Caco-2 (cell line): ENCODE data around the gene COQ8A. TPM values are rescaled to one million over a fixed set of nuclear protein-coding genes. Genes with fewer than 3 reads are reported as not detected.

ENCODE experiments used
- BruUV-seq: library from RNA; stranded (reverse); fragments of 400-500 nt; replicated peaks from 2 replicates; lab custom pipeline; 2021; lab: Mats Ljungman, UMichigan
- CTCF ChIA-PET: fragments of 300-600 bp; sonication (Branson Sonifier 250); formaldehyde crosslinking; loops from one replicate; lab custom pipeline; 2022; ENCODE audit warnings: antibody characterized with exemption; lab: Charles Lee
- POLR2A ChIA-PET: fragments of 300-600 bp; sonication (Branson Sonifier 250); formaldehyde crosslinking; loops from one replicate; lab custom pipeline; 2022; ENCODE audit warnings: antibody characterized with exemption; lab: Charles Lee
- DNase-seq, 2 experiments: peaks; one replicate each; pipeline versions ENCODE4 v3.0.0 to v3.0.0-alpha.2; 2020 to 2022
- H3K27me3 ChIP-seq: replicated peaks from 2 replicates; pipeline ENCODE4 v1.6.0; 2011; ENCODE audit warnings: low read length; ENCODE audit not compliant: control insufficient read depth, insufficient read depth
- H3K36me3 ChIP-seq: 2 replicates; pipeline ENCODE4 v1.5.1; 2011; ENCODE audit warnings: low read length; ENCODE audit not compliant: control insufficient read depth, insufficient read depth
- H3K4me1 ChIP-seq: fragments of 250-450 bp; sonication (Bioruptor Pico); 2 replicates; pipeline ENCODE4 v1.5.1; 2020; ENCODE audit warnings: mild to moderate bottlenecking
- H3K4me3 ChIP-seq: 2 replicates; pipeline ENCODE4 v1.5.1; 2011; ENCODE audit warnings: low read depth, mild to moderate bottlenecking, control low read depth, low read length
- H3K9me3 ChIP-seq: fragments of 250-450 bp; sonication (Bioruptor Pico); 2 replicates; pipeline ENCODE4 v1.5.1; 2020; ENCODE audit warnings: mild to moderate bottlenecking, moderate library complexity
- H3K27ac Mint-ChIP-seq: one replicate; pipeline ENCODE4 v1.8.0; 2022; ENCODE audit warnings: mixed read lengths; ENCODE audit not compliant: unreplicated experiment
- H3K27me3 Mint-ChIP-seq: one replicate; pipeline ENCODE4 v1.8.0; 2022; ENCODE audit warnings: mixed read lengths; ENCODE audit not compliant: insufficient read depth, unreplicated experiment
- H3K36me3 Mint-ChIP-seq: one replicate; pipeline ENCODE4 v1.8.0; 2022; ENCODE audit warnings: mild to moderate bottlenecking, mixed read lengths; ENCODE audit not compliant: insufficient read depth, unreplicated experiment
- H3K4me1 Mint-ChIP-seq: one replicate; pipeline ENCODE4 v1.8.0; 2022; ENCODE audit warnings: low read depth, mixed read lengths; ENCODE audit not compliant: unreplicated experiment
- H3K4me3 Mint-ChIP-seq: one replicate; pipeline ENCODE4 v1.8.0; 2022; ENCODE audit warnings: mild to moderate bottlenecking, moderate library complexity, mixed read lengths; ENCODE audit not compliant: unreplicated experiment
- H3K9me3 Mint-ChIP-seq: one replicate; pipeline ENCODE4 v1.8.0; 2022; ENCODE audit warnings: mixed read lengths; ENCODE audit not compliant: unreplicated experiment
- CTCF ChIP-seq, 2 experiments: fragments of 200-600 bp in 1 of 2; IDR thresholded peaks; 1 replicate in 1 of 2; 2 replicates in 1 of 2; pipeline versions ENCODE4 v1.5.1 to v1.8.0; 2011 to 2022; ENCODE audit warnings: antibody characterized with exemption in 1 of 2, control low read depth in 1 of 2, inconsistent platforms in 1 of 2, low read depth in 1 of 2, low read length in 1 of 2, mild to moderate bottlenecking in 1 of 2, moderate library complexity in 1 of 2; ENCODE audit not compliant: insufficient read depth in 1 of 2, severe bottlenecking in 1 of 2, unreplicated experiment in 1 of 2
- intact Hi-C: fragments of 100-400 bp; cut with micrococcal nuclease; formaldehyde crosslinking; loops from one replicate; pipeline ENCODE4 v1.10.0; 2022; ENCODE audit not compliant: unreplicated experiment
- total RNA-seq: library from RNA; stranded (reverse); gene quantifications from 2 replicates; pipeline ENCODE4 v1.2.3, GENCODE V29; 2022

COQ8A gene
- total RNA-seq, 1 experiment from 2014 or later, result 50.0 TPM

- ChIA-PET CTCF (interaction anchor here (0.7 kb wide), 1 partner anchor 22 kb away, joined by 6 read pairs; no protein-coding TSS in a partner anchor), POLR2A (no interaction called here)
- TF ChIP-seq CTCF (IDR thresholded peaks at IDR 0.05; ENCODE audit: insufficient read depth in 1 of 2, low read depth in 1 of 2, low read length in 1 of 2, severe bottlenecking in 1 of 2, unreplicated experiment in 1 of 2), result no peak
- Histone ChIP-seq H3K4me1 (no peaks in the 10 kb centered on the region), H3K4me3 (no peak overlapping the region), H3K9me3 (no peaks in the 10 kb centered on the region), H3K27me3 (no peaks in the 10 kb centered on the region), H3K36me3 (no peaks in the 10 kb centered on the region; the same call in 1 of the 2 replicates)
- no peak for DNase-seq
- H3K36me3 Mint-ChIP-seq, result peaks cover under 1% of the 10 kb centered on the region
- no TSS peak for BruUV-seq
- intact Hi-C loops, result no loop called here
- no peak overlapping the region for H3K4me3 Mint-ChIP-seq
- no peaks in the 10 kb centered on the region for H3K9me3 Mint-ChIP-seq
- H3K27ac Mint-ChIP-seq, result no peak overlapping the region
- H3K4me1 Mint-ChIP-seq, result no peaks in the 10 kb centered on the region
- no peaks in the 10 kb centered on the region for H3K27me3 Mint-ChIP-seq
Measured at GRCh38 chr1:226891346-226891745, 48.7 kb upstream of the COQ8A start.

GRCh38 chr1:226891846-226892523 is 48.1 kb upstream of the COQ8A start:
- ChIA-PET POLR2A (no interaction called here), CTCF (no interaction called here)
- intact Hi-C loops, result no loop called here
- Histone ChIP-seq H3K36me3 (no peaks in the 10 kb centered on the region; the same call in 1 of the 2 replicates), H3K4me1 (no peaks in the 10 kb centered on the region), H3K9me3 (no peaks in the 10 kb centered on the region), H3K4me3 (no peak overlapping the region), H3K27me3 (no peaks in the 10 kb centered on the region)
- Mint-ChIP-seq H3K4me1 (no peaks in the 10 kb centered on the region), H3K27ac (no peak overlapping the region), H3K27me3 (no peaks in the 10 kb centered on the region), H3K9me3 (no peaks in the 10 kb centered on the region), H3K4me3 (no peak overlapping the region), H3K36me3 (no peaks in the 10 kb centered on the region)
- no peak for DNase-seq
- no peak for TF ChIP-seq CTCF (IDR thresholded peaks at IDR 0.05; ENCODE audit: insufficient read depth in 1 of 2, low read depth in 1 of 2, low read length in 1 of 2, severe bottlenecking in 1 of 2, unreplicated experiment in 1 of 2)
- no TSS peak for BruUV-seq

- TF ChIP-seq CTCF (IDR thresholded peaks at IDR 0.05; ENCODE audit: insufficient read depth in 1 of 2, low read depth in 1 of 2, low read length in 1 of 2, severe bottlenecking in 1 of 2, unreplicated experiment in 1 of 2), result no peak
- no peaks in the 10 kb centered on the region for H3K4me1 Mint-ChIP-seq
- H3K9me3 Mint-ChIP-seq, result no peaks in the 10 kb centered on the region
- no peak overlapping the region for H3K4me3 Mint-ChIP-seq
- Histone ChIP-seq H3K4me3 (no peak overlapping the region), H3K36me3 (no peaks in the 10 kb centered on the region; the same call in 1 of the 2 replicates), H3K27me3 (no peaks in the 10 kb centered on the region), H3K4me1 (no peaks in the 10 kb centered on the region), H3K9me3 (no peaks in the 10 kb centered on the region)
- intact Hi-C loops, result no loop called here
- DNase-seq, result no peak
- no peak overlapping the region for H3K27ac Mint-ChIP-seq
- ChIA-PET CTCF (interaction anchor here (0.5 kb wide), 1 partner anchor 344 kb away, joined by 3 read pairs; no protein-coding TSS in a partner anchor), POLR2A (no interaction called here)
- H3K36me3 Mint-ChIP-seq, result no peaks in the 10 kb centered on the region
- no TSS peak for BruUV-seq
- no peaks in the 10 kb centered on the region for H3K27me3 Mint-ChIP-seq
Measured at GRCh38 chr1:226892524-226892875, 47.6 kb upstream of the COQ8A start.
